ENCODE data around the gene CD36. TPM values are rescaled to one million over a fixed set of nuclear protein-coding genes. Genes with fewer than 3 reads are reported as not detected.

The CD36 gene
- total and polyA plus RNA-seq, 2 of the 8 experiments (the other 6 are each of a cell fraction or from before 2014, with no cell fraction given), result 0.33 to 0.60 TPM

- Histone ChIP-seq H3K4me2 (ENCODE audit: insufficient read depth in 1 of 2, low read depth in 2 of 2, low read length in 2 of 2) (no peak overlapping the region), H3K4me3 (ENCODE audit: extremely low read depth in 1 of 4, insufficient read depth in 2 of 4, low read depth in 3 of 4, low read length in 4 of 4) (no peak overlapping the region), H3K4ac (replicated peaks; ENCODE audit: insufficient read length, low read depth, low read length) (no peak overlapping the region), H3K79me2 (ENCODE audit: control insufficient read depth in 1 of 2, insufficient read depth in 2 of 2, low read length in 2 of 2) (no peaks in the 10 kb centered on the region), H3K79me1 (ENCODE audit: low read depth, low read length) (no peaks in the 10 kb centered on the region), H3K14ac (ENCODE audit: insufficient read length) (no peak overlapping the region), H2BK12ac (ENCODE audit: low read depth, low read length) (no peak overlapping the region), H3K23me2 (ENCODE audit: low read depth, low read length) (no peaks in the 10 kb centered on the region), H2BK5ac (ENCODE audit: low read depth, low read length) (no peak overlapping the region), H3K4me1 (replicated peaks in 1 of 4; ENCODE audit: control insufficient read depth in 3 of 4, insufficient read depth in 4 of 4, low read length in 3 of 4) (no peaks in the 10 kb centered on the region), H3K9ac (replicated peaks in 1 of 4; ENCODE audit: extremely low read depth in 1 of 4, low read depth in 3 of 4, low read length in 3 of 4) (no peak overlapping the region), H2BK20ac (ENCODE audit: low read length) (no peak overlapping the region), H3K9me3 (ENCODE audit: insufficient read depth in 2 of 2, low read depth in 1 of 2, low read length in 1 of 2) (no peaks in the 10 kb centered on the region), H3K23ac (ENCODE audit: insufficient read length) (no peak overlapping the region), H3K56ac (replicated peaks; ENCODE audit: insufficient read length, low read depth, low read length) (no peak overlapping the region), H3K18ac (ENCODE audit: extremely low read depth, low read length) (no peak overlapping the region), H2AK5ac (ENCODE audit: low read depth, low read length) (no peak overlapping the region), H2BK120ac (replicated peaks; ENCODE audit: low read depth, low read length) (no peak overlapping the region), H4K8ac (ENCODE audit: extremely low read depth, insufficient read depth, low read length) (no peak overlapping the region), H4K5ac (ENCODE audit: insufficient read length, low read depth, low read length) (no peak overlapping the region), H3K27me3 (replicated peaks in 1 of 4; ENCODE audit: control insufficient read depth in 3 of 4, extremely low read depth in 1 of 4, insufficient read depth in 3 of 4, low read length in 3 of 4) (no peaks in the 10 kb centered on the region), H2AFZ (ENCODE audit: low read length) (no peak overlapping the region), H2BK15ac (ENCODE audit: low read length) (no peak overlapping the region), H3K27ac (ENCODE audit: low read depth, low read length) (no peak overlapping the region), H4K91ac (replicated peaks; ENCODE audit: insufficient read length, low read length) (no peak overlapping the region), H4K20me1 (replicated peaks in 1 of 2; ENCODE audit: control insufficient read depth in 1 of 2, insufficient read depth in 2 of 2, low read length in 2 of 2) (no peaks in the 10 kb centered on the region), H3K36me3 (ENCODE audit: control insufficient read depth in 2 of 4, insufficient read depth in 4 of 4, low read length in 3 of 4) (no peaks in the 10 kb centered on the region)
- CTCF ChIA-PET (ENCODE audit: partially characterized antibody), result no interaction called here
- WGBS, 2 experiments (ENCODE audit: extremely low coverage in 1 of 2, insufficient coverage in 1 of 2, insufficient read length in 1 of 2, insufficient replicate concordance in 2 of 2, low coverage in 1 of 2, low lambda C conversion rate in 2 of 2, missing lambda C conversion rate in 1 of 2), result 67% methylated on average over 1 of the region's 1 CpG; no CpG with 5 or more reads in 1 of the 2 experiments
- FAIRE-seq, result no peak
- POLR2A ChIA-PET (ENCODE audit: partially characterized antibody), result no interaction called here
- DNase-seq (ENCODE audit: low read depth in 1 of 2, low spot score in 2 of 2), result no peak
- TF ChIP-seq NRF1 (IDR thresholded peaks at IDR 0.05; ENCODE audit: low read depth, low read length) (no peak), RNF2 (IDR thresholded peaks at IDR 0.05; ENCODE audit: borderline replicate concordance, low read depth, low read length, missing control alignments, poor library complexity, severe bottlenecking) (no peak), CBX8 (IDR thresholded peaks at IDR 0.05; ENCODE audit: borderline replicate concordance, low read depth, low read length) (no peak), RAD21 (IDR thresholded peaks at IDR 0.05 in 1 of 2, conservative IDR thresholded peaks at IDR 0.05 in 1 of 2; ENCODE audit: low read depth in 2 of 2, low read length in 2 of 2) (no peak), KDM1A (IDR thresholded peaks at IDR 0.05; ENCODE audit: borderline replicate concordance, low read length) (no peak), POU5F1 (IDR thresholded peaks at IDR 0.05; ENCODE audit: low read depth, low read length) (no peak), ZNF274 (IDR thresholded peaks at IDR 0.05; ENCODE audit: borderline replicate concordance, extremely low read depth, low read length) (no peak), SP2 (IDR thresholded peaks at IDR 0.05; ENCODE audit: low read length) (no peak), BACH1 (IDR thresholded peaks at IDR 0.05; ENCODE audit: low read length) (no peak), BRCA1 (IDR thresholded peaks at IDR 0.05; ENCODE audit: low read depth, low read length) (no peak), POLR2AphosphoS5 (IDR thresholded peaks at IDR 0.05; ENCODE audit: low read depth, low read length) (no peak), CREB1 (IDR thresholded peaks at IDR 0.05) (no peak)
- TF ChIP-seq, protein P1, sequence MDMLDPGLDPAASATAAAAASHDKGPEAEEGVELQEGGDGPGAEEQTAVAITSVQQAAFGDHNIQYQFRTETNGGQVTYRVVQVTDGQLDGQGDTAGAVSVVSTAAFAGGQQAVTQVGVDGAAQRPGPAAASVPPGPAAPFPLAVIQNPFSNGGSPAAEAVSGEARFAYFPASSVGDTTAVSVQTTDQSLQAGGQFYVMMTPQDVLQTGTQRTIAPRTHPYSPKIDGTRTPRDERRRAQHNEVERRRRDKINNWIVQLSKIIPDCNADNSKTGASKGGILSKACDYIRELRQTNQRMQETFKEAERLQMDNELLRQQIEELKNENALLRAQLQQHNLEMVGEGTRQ (IDR thresholded peaks at IDR 0.05; ENCODE audit: low read length), result no peak
Observed at GRCh38 chr7:80632139-80632538, 6.3 kb upstream of the CD36 start.

All from H1 (cell line).